Thyroid gland (tissue), 4 donors: ENCODE data around the gene MEF2B. TPM values are rescaled to one million over a fixed set of nuclear protein-coding genes. Genes with fewer than 3 reads are reported as not detected.

ENCODE experiments used
- DNase-seq, 2 donors: peaks; one replicate each; pipeline ENCODE4 v3.0.0-alpha.2; 2019
- H3K27ac ChIP-seq, 3 donors: fragments of 200-600 bp; sonication (generic); 1 replicate in 2 of 3; 2 replicates in 1 of 3; pipeline ENCODE4 v1.5.1; 2016 to 2019; ENCODE audit warnings: mild to moderate bottlenecking in 1 of 3, moderate library complexity in 1 of 3
- H3K27me3 ChIP-seq: fragments of 200-600 bp; sonication (generic); one replicate; pipeline ENCODE4 v1.5.1; 2019
- H3K36me3 ChIP-seq, 2 donors: fragments of 200-600 bp; sonication (generic); one replicate each; pipeline ENCODE4 v1.5.1; 2016 to 2019
- H3K4me1 ChIP-seq, 2 donors: fragments of 200-600 bp; sonication (generic); one replicate each; pipeline ENCODE4 v1.5.1; 2017 to 2019
- H3K4me3 ChIP-seq, 3 donors: fragments of 200-600 bp; sonication (generic); replicated peaks in 1 of 3; 1 replicate in 2 of 3; 2 replicates in 1 of 3; pipeline ENCODE4 v1.5.1; 2016; ENCODE audit warnings: mild to moderate bottlenecking in 1 of 3
- H3K9me3 ChIP-seq: fragments of 200-600 bp; sonication (generic); one replicate; pipeline ENCODE4 v1.5.1; 2017
- POLR2A ChIP-seq, 2 donors: fragments of 450-650 bp; IDR thresholded peaks; one replicate each; pipeline ENCODE4 v1.6.1; 2017; ENCODE audit warnings: antibody characterized with exemption in 2 of 2, mild to moderate bottlenecking in 2 of 2, moderate library complexity in 1 of 2
- WGBS, 2 donors: methylation state at CpG; one replicate each; pipeline ENCODE4 v1.1.5; 2017; 5-methylcytosine and 5-hydroxymethylcytosine counted together
- intact Hi-C: fragments of 100-400 bp; cut with DNase I; formaldehyde crosslinking; loops from one replicate; pipeline ENCODE4 v1.15.1; 2023
- total RNA-seq, 4 donors: library from RNA; depleted of rRNA; stranded (reverse); fragments of >200 nt; gene quantifications; one replicate each; pipeline ENCODE4 v1.2.3, GENCODE V29; 2016
- TF ChIP-seq, protein P1 (sequence below), 6 experiments: fragments of 200-600 bp in 3 of 6; fragments of 450-650 bp in 3 of 6; sonication (generic) in 3 of 6; IDR thresholded peaks; one replicate each; pipeline ENCODE4 v1.5.1; 2016 to 2019; ENCODE audit warnings: antibody characterized with exemption in 6 of 6, mild to moderate bottlenecking in 2 of 6, inconsistent platforms in 1 of 6, moderate library complexity in 1 of 6

MEF2B gene
- total RNA-seq, 4 donors from 2014 or later = 0.67 to 1.5 TPM; not detected in 2

DNA sequence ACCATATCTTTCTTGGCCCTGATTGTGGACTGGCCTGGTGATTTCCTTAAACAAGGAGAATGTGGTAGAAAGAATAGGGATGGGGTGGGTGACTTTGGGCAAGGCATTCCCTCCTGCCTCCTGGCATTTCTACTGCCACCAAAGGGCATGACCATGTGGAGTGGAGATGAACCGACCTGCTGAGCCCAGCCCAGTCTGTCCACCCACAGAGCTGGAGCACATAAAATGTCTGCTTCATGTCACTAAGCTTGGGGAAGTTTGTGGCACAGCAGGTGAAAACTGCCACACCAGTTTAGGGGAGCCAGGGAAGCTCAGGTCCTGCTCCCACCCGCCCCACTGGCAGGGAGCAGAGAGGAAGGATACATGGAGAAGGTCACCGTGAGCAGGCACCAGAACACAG, 38.1 kb downstream of the MEF2B start:
- H3K36me3 ChIP-seq = no peaks in the 10 kb centered on the region
- peaks cover 0 to 8% of the 10 kb centered on the region in 2 donors for H3K4me1 ChIP-seq
- intact Hi-C loops = no loop called here
- no peaks in the 10 kb centered on the region for H3K9me3 ChIP-seq
- H3K27ac ChIP-seq = no peak overlapping the region
- WGBS, 2 donors = 94 to 100% methylated on average over 1 to 3 of the region's 3 CpGs
- TF ChIP-seq, protein P1, sequence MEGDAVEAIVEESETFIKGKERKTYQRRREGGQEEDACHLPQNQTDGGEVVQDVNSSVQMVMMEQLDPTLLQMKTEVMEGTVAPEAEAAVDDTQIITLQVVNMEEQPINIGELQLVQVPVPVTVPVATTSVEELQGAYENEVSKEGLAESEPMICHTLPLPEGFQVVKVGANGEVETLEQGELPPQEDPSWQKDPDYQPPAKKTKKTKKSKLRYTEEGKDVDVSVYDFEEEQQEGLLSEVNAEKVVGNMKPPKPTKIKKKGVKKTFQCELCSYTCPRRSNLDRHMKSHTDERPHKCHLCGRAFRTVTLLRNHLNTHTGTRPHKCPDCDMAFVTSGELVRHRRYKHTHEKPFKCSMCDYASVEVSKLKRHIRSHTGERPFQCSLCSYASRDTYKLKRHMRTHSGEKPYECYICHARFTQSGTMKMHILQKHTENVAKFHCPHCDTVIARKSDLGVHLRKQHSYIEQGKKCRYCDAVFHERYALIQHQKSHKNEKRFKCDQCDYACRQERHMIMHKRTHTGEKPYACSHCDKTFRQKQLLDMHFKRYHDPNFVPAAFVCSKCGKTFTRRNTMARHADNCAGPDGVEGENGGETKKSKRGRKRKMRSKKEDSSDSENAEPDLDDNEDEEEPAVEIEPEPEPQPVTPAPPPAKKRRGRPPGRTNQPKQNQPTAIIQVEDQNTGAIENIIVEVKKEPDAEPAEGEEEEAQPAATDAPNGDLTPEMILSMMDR (IDR thresholded peaks at IDR 0.05) = no peak
- no peaks in the 10 kb centered on the region for H3K27me3 ChIP-seq
- no peak overlapping the region for H3K4me3 ChIP-seq
- no peak for DNase-seq

DNA sequence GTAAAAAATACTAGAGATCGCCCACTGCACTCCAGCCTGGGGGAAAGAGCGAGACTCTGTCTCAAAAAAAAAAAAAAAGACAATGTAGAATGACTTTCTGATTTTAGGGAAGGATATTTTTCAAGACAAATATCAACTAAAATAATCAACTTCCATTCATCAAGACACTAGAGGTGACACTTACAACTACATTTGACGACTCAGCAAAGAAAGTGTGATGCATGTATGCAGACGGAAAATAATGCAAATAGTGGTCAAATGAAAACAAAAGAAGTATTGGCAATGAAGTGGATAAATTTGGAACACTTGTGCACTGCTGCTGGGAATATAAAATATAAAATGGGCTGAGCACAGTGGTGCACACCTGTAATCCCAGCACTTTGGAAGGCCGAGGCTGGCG, 44.0 kb downstream of the MEF2B start:
- H3K27ac ChIP-seq = no peak overlapping the region
- WGBS, 2 donors = 94 to 97% methylated on average over 6 of the region's 6 CpGs
- no peak for DNase-seq
- intact Hi-C loops = no loop called here
- H3K36me3 ChIP-seq = peaks cover 0 to 4% of the 10 kb centered on the region in 2 donors
- H3K9me3 ChIP-seq = no peaks in the 10 kb centered on the region
- TF ChIP-seq, protein P1 (IDR thresholded peaks at IDR 0.05) = no peak
- TF ChIP-seq POLR2A (IDR thresholded peaks at IDR 0.05) = no peak
- H3K27me3 ChIP-seq = no peaks in the 10 kb centered on the region
- H3K4me1 ChIP-seq = no peaks in the 10 kb centered on the region
- H3K4me3 ChIP-seq = no peak overlapping the region

DNA sequence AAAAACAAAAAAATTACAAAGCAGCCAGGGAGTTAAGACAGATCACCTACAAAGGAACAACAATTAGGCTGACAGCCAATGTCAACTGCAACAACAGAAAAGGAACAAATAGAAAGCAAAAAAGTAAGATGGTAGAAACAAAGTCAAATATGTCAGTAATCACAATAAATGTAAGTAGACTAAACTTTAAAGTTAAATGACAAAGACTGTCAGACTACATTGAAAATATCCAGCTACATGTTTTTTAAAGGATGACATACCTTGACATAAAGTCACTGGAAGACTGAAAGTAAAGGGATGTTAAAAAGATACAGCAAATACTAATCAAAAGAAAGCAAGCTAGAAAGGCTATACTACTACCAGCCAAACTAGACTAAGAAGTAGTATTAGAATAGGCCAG, 46.7 kb downstream of the MEF2B start:
- no peak for TF ChIP-seq POLR2A (IDR thresholded peaks at IDR 0.05)
- TF ChIP-seq, protein P1 (IDR thresholded peaks at IDR 0.05) = no peak

DNA sequence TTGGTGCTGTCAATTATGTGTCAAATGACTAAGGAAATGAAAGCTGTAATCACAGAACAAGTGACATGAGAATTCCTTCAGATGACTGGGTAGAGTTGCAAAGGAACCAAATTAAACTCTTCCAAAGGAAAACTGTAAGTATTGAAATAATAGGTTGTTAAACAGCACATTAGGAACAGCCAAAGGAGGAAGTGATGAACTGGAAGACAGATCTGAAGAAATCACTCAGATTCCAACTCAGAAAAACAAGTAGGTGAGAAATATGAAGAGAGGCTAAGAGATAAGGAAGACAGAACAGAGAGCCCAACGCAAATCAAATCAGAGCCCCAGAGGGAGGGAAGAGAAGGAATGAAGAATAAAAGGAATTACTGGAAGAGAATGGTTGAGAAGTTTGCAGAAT, 47.2 kb downstream of the MEF2B start:
- no peaks in the 10 kb centered on the region for H3K4me1 ChIP-seq
- no peaks in the 10 kb centered on the region for H3K27me3 ChIP-seq
- WGBS, 2 donors = 96 to 98% methylated on average over 1 of the region's 1 CpG
- H3K4me3 ChIP-seq = no peak overlapping the region
- no peak overlapping the region for H3K27ac ChIP-seq
- no peaks in the 10 kb centered on the region for H3K9me3 ChIP-seq
- peaks cover 7 to 11% of the 10 kb centered on the region in 2 donors for H3K36me3 ChIP-seq
- intact Hi-C loops = no loop called here
- TF ChIP-seq POLR2A (IDR thresholded peaks at IDR 0.05) = no peak
- TF ChIP-seq, protein P1 (IDR thresholded peaks at IDR 0.05) = no peak
- DNase-seq = no peak

More for the DNA sequence above, 46.7 kb downstream of the MEF2B start:
- H3K4me3 ChIP-seq = no peak overlapping the region
- peaks cover 7 to 11% of the 10 kb centered on the region in 2 donors for H3K36me3 ChIP-seq
- no peaks in the 10 kb centered on the region for H3K27me3 ChIP-seq
- intact Hi-C loops = no loop called here
- no peak for DNase-seq
- no peaks in the 10 kb centered on the region for H3K9me3 ChIP-seq
- no peaks in the 10 kb centered on the region for H3K4me1 ChIP-seq
- H3K27ac ChIP-seq = no peak overlapping the region

DNA sequence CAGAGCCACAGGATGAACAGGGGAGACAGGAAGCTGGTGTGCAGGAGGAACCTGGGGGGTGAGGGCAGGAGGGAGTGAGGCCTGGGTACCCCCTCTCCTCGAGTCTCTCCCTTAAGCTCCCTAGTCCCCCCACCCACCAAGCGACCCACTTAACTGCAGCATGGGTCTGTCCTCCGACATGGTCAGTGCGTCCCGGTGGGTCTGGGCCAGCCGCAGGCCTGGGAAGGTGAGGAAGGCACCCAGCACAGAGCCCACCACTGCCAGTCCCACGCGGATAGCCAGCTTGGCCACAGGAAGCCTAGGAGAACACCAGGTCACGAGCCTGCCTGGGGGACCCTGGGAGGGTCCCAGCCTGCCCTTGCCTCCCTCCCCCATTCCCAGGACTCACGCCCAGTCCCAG, 48.7 kb downstream of the MEF2B start:
- intact Hi-C loops = no loop called here
- TF ChIP-seq POLR2A (IDR thresholded peaks at IDR 0.05) = no peak
- TF ChIP-seq, protein P1 (IDR thresholded peaks at IDR 0.05) = no peak
- Histone ChIP-seq H3K36me3 (peaks cover 7 to 11% of the 10 kb centered on the region in 2 donors), H3K4me1 (no peaks in the 10 kb centered on the region), H3K4me3 (no peak overlapping the region), H3K27ac (no peak overlapping the region), H3K9me3 (no peaks in the 10 kb centered on the region), H3K27me3 (no peaks in the 10 kb centered on the region)
- no peak for DNase-seq
- 60 to 90% methylated on average over 1 to 6 of the region's 10 CpGs for WGBS, 2 donors
